ENCODE results near the gene SNAI1.
"Not testable (repeated sequence)": the region's sequence is repeated elsewhere in the genome, so short reads cannot be mapped to it uniquely, and the experiment has no call there.

- not testable (repeated sequence) for TF ChIP-seq POLR2A, CTCF (IDR thresholded peaks at IDR 0.05)
Measured at GRCh38 chr20:49977740-49978139, 5.0 kb upstream of the SNAI1 start.
